WTC11 (cell line): ENCODE measurements around the gene IRF2BPL.

Experiments used
- ATF2 ChIP-seq: sonication (generic); formaldehyde crosslinking; IDR thresholded peaks from 2 replicates; pipeline ENCODE4 v1.8.1; 2022; ENCODE audit warnings: low read depth, missing genetic modification reagents, borderline replicate concordance
- CTCF ChIP-seq: fragments of 200-600 bp; IDR thresholded peaks from 2 replicates; pipeline ENCODE4 v1.8.0; 2022; ENCODE audit warnings: antibody characterized with exemption
- E2F1 ChIP-seq: sonication (generic); formaldehyde crosslinking; IDR thresholded peaks from 2 replicates; pipeline ENCODE4 v1.8.0; 2022; ENCODE audit warnings: mild to moderate bottlenecking, missing genetic modification reagents
- FOXJ3 ChIP-seq: sonication (generic); formaldehyde crosslinking; IDR thresholded peaks from 2 replicates; pipeline ENCODE4 v1.9.0; 2021; ENCODE audit warnings: missing genetic modification reagents, mild to moderate bottlenecking, borderline replicate concordance
- HMGXB4 ChIP-seq: sonication (generic); formaldehyde crosslinking; IDR thresholded peaks from 2 replicates; pipeline ENCODE4 v1.8.1; 2023; ENCODE audit warnings: mild to moderate bottlenecking, moderate library complexity, missing genetic modification reagents
- PRRX2 ChIP-seq: fragments of 250-450 bp; sonication (Bioruptor Pico); IDR thresholded peaks from 2 replicates; pipeline ENCODE4 v1.8.0; 2021; ENCODE audit warnings: mild to moderate bottlenecking
- USF2 ChIP-seq: sonication (generic); formaldehyde crosslinking; IDR thresholded peaks from 2 replicates; pipeline ENCODE4 v1.8.1; 2023; ENCODE audit warnings: mild to moderate bottlenecking, missing genetic modification reagents, moderate library complexity
- ZNF671 ChIP-seq: fragments of 250-450 bp; sonication (Bioruptor Pico); IDR thresholded peaks from 2 replicates; pipeline ENCODE4 v1.8.0; 2021; ENCODE audit warnings: mild to moderate bottlenecking
- TF ChIP-seq, protein P1 (sequence below): sonication (generic); formaldehyde crosslinking; IDR thresholded peaks from 2 replicates; pipeline ENCODE4 v1.8.0; 2022; ENCODE audit warnings: mild to moderate bottlenecking, missing genetic modification reagents
- TF ChIP-seq, protein P2 (sequence below): sonication (generic); formaldehyde crosslinking; IDR thresholded peaks from 2 replicates; pipeline ENCODE4 v1.8.0; 2022; ENCODE audit warnings: mild to moderate bottlenecking, missing genetic modification reagents
- TF ChIP-seq, protein P3 (sequence below): sonication (generic); formaldehyde crosslinking; IDR thresholded peaks from 2 replicates; pipeline ENCODE4 v1.8.0; 2023; ENCODE audit warnings: missing genetic modification reagents

GRCh38 chr14:77074969-77075368, 46.5 kb upstream of the IRF2BPL start:
- no peak for TF ChIP-seq CTCF
- TF ChIP-seq E2F1, result no peak
- no peak for TF ChIP-seq USF2 (CRISPR knock-in tag)
- TF ChIP-seq FOXJ3, result no peak
- TF ChIP-seq, protein P1, sequence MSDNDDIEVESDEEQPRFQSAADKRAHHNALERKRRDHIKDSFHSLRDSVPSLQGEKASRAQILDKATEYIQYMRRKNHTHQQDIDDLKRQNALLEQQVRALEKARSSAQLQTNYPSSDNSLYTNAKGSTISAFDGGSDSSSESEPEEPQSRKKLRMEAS (CRISPR knock-in tag), result no peak
- TF ChIP-seq, protein P2, sequence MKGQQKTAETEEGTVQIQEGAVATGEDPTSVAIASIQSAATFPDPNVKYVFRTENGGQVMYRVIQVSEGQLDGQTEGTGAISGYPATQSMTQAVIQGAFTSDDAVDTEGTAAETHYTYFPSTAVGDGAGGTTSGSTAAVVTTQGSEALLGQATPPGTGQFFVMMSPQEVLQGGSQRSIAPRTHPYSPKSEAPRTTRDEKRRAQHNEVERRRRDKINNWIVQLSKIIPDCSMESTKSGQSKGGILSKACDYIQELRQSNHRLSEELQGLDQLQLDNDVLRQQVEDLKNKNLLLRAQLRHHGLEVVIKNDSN, result no peak
- TF ChIP-seq ATF2, result no peak
- TF ChIP-seq, protein P3, sequence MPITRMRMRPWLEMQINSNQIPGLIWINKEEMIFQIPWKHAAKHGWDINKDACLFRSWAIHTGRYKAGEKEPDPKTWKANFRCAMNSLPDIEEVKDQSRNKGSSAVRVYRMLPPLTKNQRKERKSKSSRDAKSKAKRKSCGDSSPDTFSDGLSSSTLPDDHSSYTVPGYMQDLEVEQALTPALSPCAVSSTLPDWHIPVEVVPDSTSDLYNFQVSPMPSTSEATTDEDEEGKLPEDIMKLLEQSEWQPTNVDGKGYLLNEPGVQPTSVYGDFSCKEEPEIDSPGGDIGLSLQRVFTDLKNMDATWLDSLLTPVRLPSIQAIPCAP (CRISPR knock-in tag), result no peak
- TF ChIP-seq HMGXB4 (CRISPR knock-in tag), result no peak
- TF ChIP-seq PRRX2 (CRISPR knock-in tag), result no peak
- no peak for TF ChIP-seq ZNF671 (CRISPR knock-in tag)
